Measurements from ENCODE around the gene PELO. TPM values are rescaled to one million over a fixed set of nuclear protein-coding genes. Genes with fewer than 3 reads are reported as not detected.
"Not testable (repeated sequence)": the region's sequence is repeated elsewhere in the genome, so short reads cannot be mapped to it uniquely, and the experiment has no call there.

PELO gene
- total RNA-seq, 4 donors from 2014 or later = 13.3 to 16.5 (median 13.9) TPM

GRCh38 chr5:52809884-52810283, 22.2 kb downstream of the PELO start:
- no peak overlapping the region for H3K4me3 ChIP-seq (ENCODE audit: low read depth, poor library complexity, severe bottlenecking)
- intact Hi-C loops (cut with DNase I; ENCODE audit: low total_unique reads) = no loop called here
- WGBS, 2 donors = 19 to 29% methylated on average over 1 of the region's 1 CpG
- TF ChIP-seq CTCF (IDR thresholded peaks at IDR 0.05) (no peak), POLR2A (IDR thresholded peaks at IDR 0.05) (no peak)
- DNase-seq (ENCODE audit: low spot score in 2 of 2) = no peak

- no peak overlapping the region for H3K4me3 ChIP-seq (ENCODE audit: low read depth, poor library complexity, severe bottlenecking)
- TF ChIP-seq CTCF (IDR thresholded peaks at IDR 0.05) (no peak), POLR2A (IDR thresholded peaks at IDR 0.05) (no peak)
- 61 to 91% methylated on average over 1 of the region's 1 CpG for WGBS, 2 donors
- intact Hi-C loops (cut with DNase I; ENCODE audit: low total_unique reads) = no loop called here
- no peak for DNase-seq (ENCODE audit: low spot score in 2 of 2)
Measured at GRCh38 chr5:52810426-52810825, 22.7 kb downstream of the PELO start.

DNA sequence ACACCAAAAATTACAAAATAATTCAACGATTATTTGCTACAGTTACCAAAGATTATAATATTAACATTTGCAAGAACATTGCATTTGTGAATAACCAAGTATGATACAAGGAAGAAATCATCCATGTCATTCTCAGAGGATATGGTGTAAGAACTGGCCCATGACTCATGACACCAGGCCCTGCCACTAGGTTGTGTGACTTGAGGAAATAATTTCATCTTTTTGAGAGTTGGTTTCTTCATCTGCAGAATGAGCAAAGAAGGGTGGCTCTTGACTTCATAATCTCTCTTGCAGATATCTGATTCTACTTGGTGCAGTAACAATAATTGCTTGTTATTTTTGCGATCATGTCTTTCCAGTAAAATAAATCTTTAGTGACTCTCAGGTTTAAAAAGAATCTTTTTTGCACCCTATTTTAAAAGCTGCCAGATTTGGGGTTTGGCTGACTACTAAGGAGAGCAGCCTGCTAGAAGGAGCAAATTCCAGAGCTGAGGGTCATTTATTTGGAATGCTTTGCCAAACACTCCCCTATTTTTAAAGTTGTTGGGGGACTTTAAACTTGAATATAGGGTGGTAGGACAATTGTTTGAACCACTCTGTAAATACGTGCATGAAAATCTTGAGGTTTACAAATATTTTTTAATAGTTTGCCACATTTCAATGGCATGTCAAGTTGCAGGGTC, 23.5 kb downstream of the PELO start:
- WGBS, 2 donors = 74 to 87% methylated on average over 3 of the region's 3 CpGs
- TF ChIP-seq CTCF (IDR thresholded peaks at IDR 0.05) (no peak), POLR2A (IDR thresholded peaks at IDR 0.05) (no peak)
- H3K4me3 ChIP-seq (ENCODE audit: low read depth, poor library complexity, severe bottlenecking) = no peak overlapping the region
- DNase-seq (ENCODE audit: low spot score in 2 of 2) = no peak
- intact Hi-C loops (cut with DNase I; ENCODE audit: low total_unique reads) = no loop called here

DNA sequence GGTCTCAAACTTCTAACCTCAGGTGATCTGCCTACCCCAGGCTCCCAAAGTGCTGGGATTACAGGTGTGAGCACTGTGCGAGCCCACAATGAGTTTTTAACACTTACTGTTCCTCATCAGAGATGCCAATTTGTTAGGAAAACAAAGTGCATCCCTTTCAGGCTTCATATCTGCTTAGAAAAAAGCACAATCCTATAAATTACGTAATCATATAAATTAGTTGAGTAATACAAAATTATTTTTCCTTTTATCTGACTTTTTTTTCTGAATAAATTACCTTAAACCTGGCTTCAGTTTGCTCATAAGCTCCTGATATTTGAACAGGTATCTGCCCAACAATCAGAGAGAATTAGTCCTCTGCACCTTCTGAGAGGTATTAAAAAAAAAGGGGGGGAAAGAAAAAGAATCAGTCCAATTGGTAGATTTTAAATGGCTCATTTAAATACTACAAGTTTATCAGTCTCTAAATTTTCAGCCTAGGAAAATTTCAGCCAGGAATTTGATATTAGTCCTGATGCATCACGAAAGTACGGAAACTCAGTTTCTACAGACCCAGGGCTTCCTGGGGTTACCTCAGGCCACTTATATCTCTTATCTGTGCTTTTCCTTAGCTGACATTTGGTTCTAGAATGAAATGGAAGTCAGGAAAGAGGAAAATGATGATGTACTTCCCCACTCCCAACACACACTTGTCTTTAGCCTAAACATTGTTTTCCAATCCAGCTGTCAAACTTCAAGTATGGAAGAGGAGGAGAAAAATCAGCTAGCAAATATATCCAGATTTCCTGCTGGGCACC, 26.8 kb downstream of the PELO start:
- no peak overlapping the region for H3K4me3 ChIP-seq (ENCODE audit: low read depth, poor library complexity, severe bottlenecking)
- intact Hi-C loops (cut with DNase I; ENCODE audit: low total_unique reads) = no loop called here
- WGBS, 2 donors = 83 to 87% methylated on average over 4 of the region's 4 CpGs
- no peak for DNase-seq (ENCODE audit: low spot score in 2 of 2)
- TF ChIP-seq POLR2A (IDR thresholded peaks at IDR 0.05) = no peak

- WGBS, 2 donors = 90 to 98% methylated on average over 1 of the region's 1 CpG
- DNase-seq (ENCODE audit: low spot score in 2 of 2) = no peak
- no peak overlapping the region for H3K4me3 ChIP-seq (ENCODE audit: low read depth, poor library complexity, severe bottlenecking)
- intact Hi-C loops (cut with DNase I; ENCODE audit: low total_unique reads) = no loop called here
- TF ChIP-seq POLR2A (IDR thresholded peaks at IDR 0.05) (no peak), CTCF (IDR thresholded peaks at IDR 0.05) (no peak)
Measured at GRCh38 chr5:52817818-52818217, 30.1 kb downstream of the PELO start.

DNA sequence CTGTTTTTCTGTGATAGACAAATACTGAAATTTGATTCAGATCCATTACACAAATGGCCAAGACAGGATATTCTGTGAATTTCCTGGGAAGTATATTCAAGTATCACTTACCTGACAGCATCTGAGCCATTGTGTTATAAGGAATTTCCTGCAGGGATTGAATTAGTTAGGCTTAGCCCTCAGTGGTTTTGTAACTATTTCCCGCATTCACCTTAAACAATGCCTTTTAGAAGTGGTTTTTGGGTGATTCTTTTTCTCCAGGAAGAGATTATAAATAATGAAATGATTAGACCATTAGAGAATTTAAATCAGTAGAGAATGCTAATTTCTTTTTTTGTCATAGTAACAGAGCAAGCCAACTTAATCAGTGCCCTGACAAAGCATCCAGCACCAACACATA, 30.6 kb downstream of the PELO start:
- intact Hi-C loops (cut with DNase I; ENCODE audit: low total_unique reads) = no loop called here
- 87% methylated on average over 1 of the region's 1 CpG for WGBS, 2 donors
- no peak for TF ChIP-seq CTCF (IDR thresholded peaks at IDR 0.05)
- TF ChIP-seq POLR2A (IDR thresholded peaks at IDR 0.05) = no peak
- H3K4me3 ChIP-seq (ENCODE audit: low read depth, poor library complexity, severe bottlenecking) = no peak overlapping the region
- DNase-seq (ENCODE audit: low spot score in 2 of 2) = no peak

- DNase-seq (ENCODE audit: low spot score in 2 of 2); intact Hi-C loops (cut with DNase I; ENCODE audit: low total_unique reads); H3K4me3 ChIP-seq (ENCODE audit: low read depth, poor library complexity, severe bottlenecking): not testable (repeated sequence)
- WGBS, 2 donors = 83 to 90% methylated on average over 3 of the region's 3 CpGs
Measured at GRCh38 chr5:52818807-52819206, 31.1 kb downstream of the PELO start.
